AG04449 (cell line): ENCODE measurements around the gene ELK1.
"Not testable (repeated sequence)": the region's sequence is repeated elsewhere in the genome, so short reads cannot be mapped to it uniquely, and the experiment has no call there.

Experiments used
- CTCF ChIA-PET: fragments of 350-600 bp; formaldehyde crosslinking; extraction: SDS; loops from one replicate; lab custom pipeline; 2021; ENCODE audit warnings: antibody characterized with exemption; lab: Yijun Ruan, JAX
- POLR2A ChIA-PET: fragments of 400-600, 350-600 bp; formaldehyde crosslinking; extraction: SDS; loops from one replicate; lab custom pipeline; 2020; ENCODE audit warnings: antibody characterized with exemption, inconsistent platforms; lab: Yijun Ruan, JAX
- DNase-seq: peaks from one replicate; pipeline ENCODE4 v3.0.0-alpha.2; 2010; ENCODE audit warnings: low read depth, low spot score
- H3K4me3 ChIP-seq: 2 replicates; pipeline ENCODE4 v1.5.1; 2011; ENCODE audit warnings: low read depth, mild to moderate bottlenecking, control low read depth, low read length
- TF ChIP-seq, protein P1 (sequence below): IDR thresholded peaks from one replicate; pipeline ENCODE4 v1.5.1; 2011; ENCODE audit warnings: mild to moderate bottlenecking, moderate library complexity, low read length, control low read depth, inconsistent platforms; ENCODE audit not compliant: insufficient read depth; ENCODE audit errors: missing control alignments

ELK1 gene

DNA sequence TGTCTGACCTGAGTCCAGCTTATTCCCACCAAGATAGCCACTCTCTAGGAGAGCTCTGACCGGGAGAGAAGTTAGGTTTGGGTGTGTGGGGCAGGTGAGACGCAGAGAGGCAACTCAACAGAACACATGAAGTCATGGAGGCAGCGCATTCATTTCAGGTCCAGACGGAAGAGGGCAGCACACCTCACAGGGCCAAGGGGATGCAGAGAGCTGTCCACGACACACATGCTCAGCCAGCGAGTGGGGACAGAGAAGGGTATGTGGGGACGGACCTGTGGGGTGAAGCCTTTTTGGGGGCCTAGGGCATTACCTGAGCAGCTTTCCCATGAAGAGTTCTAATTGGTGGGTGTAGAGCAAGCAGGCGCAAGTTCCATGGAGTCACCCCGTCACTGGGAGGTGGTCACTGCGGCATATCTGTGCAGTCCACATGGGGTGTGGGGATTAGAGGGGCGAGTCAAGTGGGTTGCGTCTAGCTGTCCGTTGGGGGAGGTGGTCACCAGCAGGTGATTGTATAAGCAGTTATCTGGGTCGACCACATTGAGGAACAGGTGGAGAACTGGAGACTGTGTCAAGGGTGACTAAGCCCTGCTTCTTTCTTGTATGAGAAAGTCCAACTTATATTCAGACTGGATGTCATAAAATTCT is 32.9 kb upstream of the ELK1 start:
- POLR2A ChIA-PET: no interaction called here

DNA sequence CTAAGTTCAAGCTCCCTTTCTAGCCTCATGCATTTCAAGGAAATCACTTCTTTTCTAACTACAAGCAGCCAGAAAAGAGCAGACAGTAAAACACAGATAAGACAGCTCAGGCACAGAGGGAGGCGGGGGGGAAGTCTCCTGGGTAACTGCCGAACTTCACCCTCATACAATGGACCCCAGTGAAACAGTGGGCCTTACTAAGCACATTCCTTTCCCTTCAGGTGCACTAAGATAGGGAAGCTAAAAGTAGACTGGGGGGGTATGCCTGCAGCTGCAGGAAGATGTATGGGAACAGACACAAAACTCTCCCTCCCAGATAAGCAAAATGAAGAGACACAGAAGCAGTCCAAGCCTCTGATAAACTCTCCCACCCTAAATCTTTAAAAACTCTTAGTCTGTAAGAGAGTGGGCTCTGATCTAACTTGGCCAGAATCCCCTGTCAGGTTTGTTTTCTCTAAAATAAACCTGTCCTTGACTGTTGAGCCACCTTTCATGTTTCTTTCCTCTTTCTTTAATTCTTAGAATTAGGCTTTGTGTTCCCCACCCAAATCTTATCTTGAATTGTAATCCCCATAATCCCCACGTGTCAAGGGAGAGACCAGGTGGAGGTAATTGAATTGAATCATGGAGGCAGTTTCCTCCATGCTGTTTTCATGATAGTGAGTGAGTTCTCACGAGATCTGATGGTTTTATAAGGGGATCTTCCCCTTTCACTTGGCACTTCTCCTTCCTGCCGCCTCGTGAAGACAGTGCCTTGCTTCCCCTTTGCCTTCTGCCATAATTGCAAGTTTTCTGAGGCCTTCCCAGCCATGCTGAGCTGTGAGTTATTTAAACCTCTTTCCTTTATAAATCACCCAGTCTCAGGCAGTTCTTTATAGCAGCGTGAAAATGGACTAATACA is 25.8 kb upstream of the ELK1 start:
- CTCF ChIA-PET, POLR2A ChIA-PET, DNase-seq, H3K4me3 ChIP-seq: not testable (repeated sequence)

More for the DNA sequence above, 32.9 kb upstream of the ELK1 start:
- CTCF ChIA-PET: no interaction called here
- DNase-seq: no peak
- TF ChIP-seq, protein P1, sequence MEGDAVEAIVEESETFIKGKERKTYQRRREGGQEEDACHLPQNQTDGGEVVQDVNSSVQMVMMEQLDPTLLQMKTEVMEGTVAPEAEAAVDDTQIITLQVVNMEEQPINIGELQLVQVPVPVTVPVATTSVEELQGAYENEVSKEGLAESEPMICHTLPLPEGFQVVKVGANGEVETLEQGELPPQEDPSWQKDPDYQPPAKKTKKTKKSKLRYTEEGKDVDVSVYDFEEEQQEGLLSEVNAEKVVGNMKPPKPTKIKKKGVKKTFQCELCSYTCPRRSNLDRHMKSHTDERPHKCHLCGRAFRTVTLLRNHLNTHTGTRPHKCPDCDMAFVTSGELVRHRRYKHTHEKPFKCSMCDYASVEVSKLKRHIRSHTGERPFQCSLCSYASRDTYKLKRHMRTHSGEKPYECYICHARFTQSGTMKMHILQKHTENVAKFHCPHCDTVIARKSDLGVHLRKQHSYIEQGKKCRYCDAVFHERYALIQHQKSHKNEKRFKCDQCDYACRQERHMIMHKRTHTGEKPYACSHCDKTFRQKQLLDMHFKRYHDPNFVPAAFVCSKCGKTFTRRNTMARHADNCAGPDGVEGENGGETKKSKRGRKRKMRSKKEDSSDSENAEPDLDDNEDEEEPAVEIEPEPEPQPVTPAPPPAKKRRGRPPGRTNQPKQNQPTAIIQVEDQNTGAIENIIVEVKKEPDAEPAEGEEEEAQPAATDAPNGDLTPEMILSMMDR: no peak
- H3K4me3 ChIP-seq: no peak overlapping the region

DNA sequence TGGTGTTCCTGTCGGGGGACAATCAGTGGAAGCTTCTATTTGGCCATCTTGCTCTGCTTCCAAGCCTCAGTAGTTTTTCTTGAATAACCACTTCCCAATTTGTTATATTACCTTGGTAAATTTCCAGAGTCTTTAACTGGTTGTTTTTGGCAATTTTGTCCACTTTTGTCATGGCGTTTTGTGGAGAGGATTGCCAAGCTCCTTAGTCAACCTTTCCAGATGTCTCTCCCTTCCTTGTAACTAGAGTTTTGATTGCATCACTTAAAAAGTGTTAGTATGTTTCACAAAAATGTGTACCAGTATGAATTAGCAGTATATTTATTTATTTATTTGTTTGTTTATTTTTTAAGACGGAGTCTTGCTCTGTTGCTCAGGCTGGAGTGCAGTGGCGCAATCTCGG is 24.4 kb upstream of the ELK1 start:
- TF ChIP-seq, protein P1: no peak
- no peak for DNase-seq
- H3K4me3 ChIP-seq: no peak overlapping the region
- ChIA-PET CTCF (no interaction called here), POLR2A (no interaction called here)

DNA sequence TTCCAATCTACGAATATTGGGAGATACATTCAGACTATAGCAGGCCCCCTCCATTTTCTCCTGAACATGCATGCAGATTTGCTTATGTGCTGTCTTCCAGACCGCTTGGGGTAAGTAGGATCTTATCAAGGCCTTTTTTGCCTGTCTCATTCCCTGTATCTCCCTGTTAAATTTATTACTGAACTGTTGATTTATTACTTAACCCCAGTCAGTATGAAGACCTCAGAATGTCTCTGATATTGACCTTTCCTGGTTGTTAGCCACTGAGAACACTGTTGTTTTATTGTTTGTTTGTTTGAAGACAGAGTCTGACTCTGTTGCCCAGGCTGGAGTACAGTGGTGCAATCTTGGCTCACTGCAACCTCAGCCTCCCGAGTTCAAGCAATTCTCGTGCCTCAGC is 15.4 kb upstream of the ELK1 start:
- POLR2A ChIA-PET, H3K4me3 ChIP-seq, DNase-seq, CTCF ChIA-PET: not testable (repeated sequence)

DNA sequence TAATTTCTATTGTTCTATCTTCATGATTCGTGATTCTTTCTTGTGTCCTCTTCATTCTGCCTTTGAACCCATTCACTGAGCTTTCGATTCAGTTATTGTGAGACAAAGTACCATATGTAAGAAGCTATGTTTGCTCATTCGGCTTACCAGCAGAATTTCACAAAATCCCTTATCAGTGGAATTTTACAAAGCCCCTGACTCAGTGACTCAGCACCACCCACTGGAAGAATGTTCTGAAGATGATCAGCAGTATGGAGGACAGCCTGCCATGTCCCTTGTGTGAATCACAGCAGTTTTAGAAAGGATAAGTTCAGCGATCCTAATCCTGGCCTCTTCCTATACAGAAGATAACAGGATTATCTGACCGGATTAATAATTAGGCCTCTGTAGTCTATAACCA is 14.4 kb upstream of the ELK1 start:
- TF ChIP-seq, protein P1: no peak
- CTCF ChIA-PET: no interaction called here

DNA sequence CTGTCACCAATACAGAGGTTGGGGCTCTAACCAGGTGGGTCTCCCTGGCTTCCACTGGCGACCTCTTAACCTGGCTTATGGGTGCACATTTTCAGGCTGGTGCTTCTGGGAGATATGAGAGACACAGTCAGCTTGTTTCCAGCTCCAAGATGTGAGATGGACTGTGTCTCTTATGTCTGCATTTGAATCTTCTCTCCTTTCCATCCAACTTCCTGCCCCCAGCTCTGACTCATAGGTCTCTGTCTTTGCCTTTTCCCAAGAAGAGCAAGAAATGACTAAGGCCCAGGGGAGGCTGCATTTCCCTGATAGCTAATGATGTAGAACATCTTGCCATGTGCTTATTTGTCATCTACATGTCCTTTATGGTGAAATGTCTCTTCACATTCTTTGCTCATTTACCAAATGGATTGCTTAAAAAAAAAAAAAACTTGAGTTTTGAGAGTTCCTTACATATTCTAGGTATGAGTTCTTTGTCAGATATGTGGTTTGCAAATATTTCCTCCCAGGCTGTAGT is 11.8 kb upstream of the ELK1 start:
- peak; percentile 90 for DNase-seq
- no peak overlapping the region for H3K4me3 ChIP-seq
- TF ChIP-seq, protein P1: no peak
- ChIA-PET CTCF (no interaction called here), POLR2A (no interaction called here)

More for the DNA sequence above, 14.4 kb upstream of the ELK1 start:
- DNase-seq: no peak
- H3K4me3 ChIP-seq: no peak overlapping the region
- POLR2A ChIA-PET: no interaction called here

DNA sequence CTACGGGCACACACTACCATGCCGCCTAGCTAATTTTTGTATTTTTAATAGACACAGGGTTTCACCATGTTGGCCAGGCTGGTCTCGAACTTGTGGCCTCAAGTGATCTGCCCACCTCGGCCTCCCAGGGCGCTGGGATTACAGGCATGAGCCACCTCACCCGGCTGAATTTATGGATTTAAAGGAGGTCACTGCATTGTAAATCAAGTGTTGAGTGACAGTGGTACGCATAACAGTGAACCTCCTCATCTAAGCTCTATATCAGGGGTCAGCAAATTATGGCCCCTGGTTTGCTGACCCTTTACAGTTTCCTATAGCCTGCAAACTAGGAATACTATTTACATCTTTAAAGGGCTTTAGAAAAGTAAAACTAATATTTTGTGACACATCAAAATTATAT is 11.2 kb upstream of the ELK1 start:
- CTCF ChIA-PET: no interaction called here
- POLR2A ChIA-PET: no interaction called here
- no peak for DNase-seq
- TF ChIP-seq, protein P1: no peak
- no peak overlapping the region for H3K4me3 ChIP-seq
